HepG2 (cell line): ENCODE results near the gene SFXN5. TPM values are rescaled to one million over a fixed set of nuclear protein-coding genes. Genes with fewer than 3 reads are reported as not detected.

ENCODE experiments used
- ATAC-seq: fragments of 200-7000 bp; cut with Tn5 transposase; 3 replicates; pipeline ENCODE4 v1.9.1; 2020; ENCODE audit warnings: mild to moderate bottlenecking, moderate library complexity
- BruUV-seq: library from RNA; stranded (reverse); fragments of 400-500 nt; replicated peaks from 2 replicates; lab custom pipeline; 2021; lab: Mats Ljungman, UMichigan
- CTCF ChIA-PET: fragments of 300-600 bp; formaldehyde crosslinking; extraction: SDS; loops from one replicate; lab custom pipeline; 2021; ENCODE audit warnings: low total read pairs, inconsistent platforms, low intra/inter-chr PET ratio; lab: Yijun Ruan, JAX
- POLR2A ChIA-PET: fragments of 350-600 bp; sonication (Branson Sonifier 250); formaldehyde crosslinking; loops from one replicate; lab custom pipeline; 2020; ENCODE audit warnings: antibody characterized with exemption, inconsistent platforms; lab: Yijun Ruan, JAX
- DNase-seq: peaks from one replicate; pipeline ENCODE4 v3.0.0-alpha.2; 2015; ENCODE audit warnings: low spot score
- FAIRE-seq: peaks from 3 replicates; lab custom pipeline; 2011; peaks lifted over from hg19 to GRCh38; lab: Jason Lieb, UNC
- H2AFZ ChIP-seq: one replicate; pipeline ENCODE4 v1.6.1; 2011; ENCODE audit warnings: low read length, inconsistent platforms
- H3K27ac ChIP-seq: fragments of 300-600 bp; 3 replicates; pipeline ENCODE4 v1.8.0; 2011; ENCODE audit warnings: mixed run types, mild to moderate bottlenecking, mixed read lengths, low read length, inconsistent platforms; ENCODE audit not compliant: insufficient read depth; ENCODE audit errors: extremely low read length
- H3K27me3 ChIP-seq, 2 experiments: fragments of 200-600 bp in 1 of 2; 2 replicates in 1 of 2; 3 replicates in 1 of 2; pipeline versions ENCODE4 v1.6.0 to v1.8.0; 2011; ENCODE audit warnings: low read length in 2 of 2, mild to moderate bottlenecking in 2 of 2, moderate library complexity in 2 of 2, inconsistent platforms in 1 of 2; ENCODE audit not compliant: insufficient read depth in 2 of 2, control insufficient read depth in 1 of 2
- H3K36me3 ChIP-seq, 2 experiments: fragments of 200-600 bp in 1 of 2; replicated peaks in 1 of 2; 2 replicates in 1 of 2; 3 replicates in 1 of 2; pipeline versions ENCODE4 v1.5.1 to v1.8.0; 2011; ENCODE audit warnings: low read length in 2 of 2, inconsistent platforms in 1 of 2; ENCODE audit not compliant: insufficient read depth in 2 of 2, control insufficient read depth in 1 of 2
- H3K4me1 ChIP-seq: 2 replicates; pipeline ENCODE4 v1.5.1; 2012; ENCODE audit warnings: low read length, inconsistent platforms; ENCODE audit not compliant: insufficient read depth
- H3K4me2 ChIP-seq: 2 replicates; pipeline ENCODE4 v1.6.0; 2011; ENCODE audit warnings: low read depth, low read length, inconsistent platforms
- H3K4me3 ChIP-seq, 3 experiments: fragments of 200-600 bp in 1 of 3; sonication (generic), shearing (Covaris generic) in 1 of 3; replicated peaks in 1 of 3; 2 replicates each; pipeline ENCODE4 v1.5.1; 2011 to 2016; ENCODE audit warnings: low read length in 3 of 3, inconsistent platforms in 2 of 3, low read depth in 2 of 3, mild to moderate bottlenecking in 2 of 3, control low read depth in 1 of 3, mixed read lengths in 1 of 3; ENCODE audit not compliant: insufficient read depth in 1 of 3
- H3K79me2 ChIP-seq: one replicate; pipeline ENCODE4 v1.6.1; 2011; ENCODE audit warnings: low read length, inconsistent platforms; ENCODE audit not compliant: insufficient read depth
- H3K9ac ChIP-seq: 2 replicates; pipeline ENCODE4 v1.6.0; 2011; ENCODE audit warnings: mild to moderate bottlenecking, low read depth, low read length, inconsistent platforms; ENCODE audit not compliant: insufficient read depth
- H3K9me3 ChIP-seq: 2 replicates; pipeline ENCODE4 v1.5.1; 2012; ENCODE audit warnings: mild to moderate bottlenecking, low read length
- H4K20me1 ChIP-seq: 2 replicates; pipeline ENCODE4 v1.6.0; 2011; ENCODE audit warnings: inconsistent platforms, mild to moderate bottlenecking, low read length, moderate library complexity; ENCODE audit not compliant: insufficient read depth
- KDM4B ChIP-seq: sonication (generic); formaldehyde crosslinking; IDR thresholded peaks from 2 replicates; pipeline ENCODE4 v1.4.0; 2020; ENCODE audit warnings: missing genetic modification reagents
- NAIF1 ChIP-seq: sonication (generic); formaldehyde crosslinking; IDR thresholded peaks from 2 replicates; pipeline ENCODE4 v1.5.0; 2020; ENCODE audit warnings: mild to moderate bottlenecking, missing genetic modification reagents, borderline replicate concordance
- TEAD3 ChIP-seq: optimal IDR thresholded peaks from 2 replicates; pipeline ENCODE3; 2016; ENCODE audit warnings: borderline replicate concordance
- ZBTB38 ChIP-seq: sonication (generic); formaldehyde crosslinking; IDR thresholded peaks from 2 replicates; pipeline ENCODE4 v1.5.1; 2020; ENCODE audit warnings: mild to moderate bottlenecking, missing genetic modification reagents
- ZBTB43 ChIP-seq: sonication (generic); formaldehyde crosslinking; conservative IDR thresholded peaks from 2 replicates; pipeline ENCODE4 v1.4.0; 2020; ENCODE audit warnings: missing genetic modification reagents
- ZMYM4 ChIP-seq: sonication (generic); formaldehyde crosslinking; IDR thresholded peaks from 2 replicates; pipeline ENCODE4 v1.8.1; 2023; ENCODE audit warnings: mild to moderate bottlenecking, missing genetic modification reagents
- ZNF18 ChIP-seq: sonication (generic); formaldehyde crosslinking; IDR thresholded peaks from 2 replicates; pipeline ENCODE4 v1.8.0; 2022; ENCODE audit warnings: mild to moderate bottlenecking, missing genetic modification reagents; ENCODE audit not compliant: insufficient replicate concordance
- ZNF75D ChIP-seq: sonication (generic); formaldehyde crosslinking; IDR thresholded peaks from 2 replicates; pipeline ENCODE4 v1.8.1; 2023; ENCODE audit warnings: missing genetic modification reagents, mild to moderate bottlenecking, borderline replicate concordance
- ZNF850 ChIP-seq: sonication (generic); formaldehyde crosslinking; conservative IDR thresholded peaks from 2 replicates; pipeline ENCODE4 v1.9.0; 2021; ENCODE audit warnings: mild to moderate bottlenecking, missing genetic modification reagents
- ZSCAN21 ChIP-seq: sonication (generic); formaldehyde crosslinking; IDR thresholded peaks from 2 replicates; pipeline ENCODE4 v1.8.0; 2022; ENCODE audit warnings: mild to moderate bottlenecking, missing genetic modification reagents, moderate library complexity, borderline replicate concordance
- WGBS: methylation state at CpG from one replicate; pipeline ENCODE4 v1.1.6; 2017; ENCODE audit warnings: low lambda C conversion rate; 5-methylcytosine and 5-hydroxymethylcytosine counted together
- in situ Hi-C: cut with HindIII; loops from 2 replicates; pipeline ENCODE4 v1.10.0; 2017; ENCODE audit warnings: low pct_unique_long_range_greater_than_20kb; ENCODE audit not compliant: extremely low pct_ligation_motif_present
- intact Hi-C: fragments of 100-400 bp; cut with micrococcal nuclease; formaldehyde crosslinking; loops from one replicate; pipeline ENCODE4 v1.10.0; 2022; ENCODE audit not compliant: unreplicated experiment
- polyA plus RNA-seq, 8 experiments: library from polyadenylated mRNA; depleted of rRNA in 3 of 8; stranded (reverse) in 7 of 8; unstranded in 1 of 8; fragments of >200 nt; fragmentation: Illumina TruSeq in 4 of 8; extraction: Trizol in 4 of 8; gene quantifications; 2 replicates each; pipeline versions ENCODE4 v1.2.1 to v1.2.3, GENCODE V29; 2011 to 2016; ENCODE audit warnings: low read depth in 4 of 8, missing spikeins in 1 of 8, mixed read lengths in 1 of 8; ENCODE audit not compliant: insufficient read depth in 1 of 8
- total RNA-seq, 5 experiments: library from RNA; depleted of rRNA; stranded (reverse); fragments of >200 nt; fragmentation: Illumina TruSeq; extraction: Trizol; gene quantifications; 2 replicates each; pipeline ENCODE4 v1.2.3, GENCODE V29; 2016; ENCODE audit warnings: low read depth in 1 of 5
- TF ChIP-seq, protein P1 (sequence below): sonication (generic); formaldehyde crosslinking; IDR thresholded peaks from 2 replicates; pipeline ENCODE4 v1.4.0; 2020; ENCODE audit warnings: missing genetic modification reagents, borderline replicate concordance
- TF ChIP-seq, protein P2 (sequence below): sonication (generic); formaldehyde crosslinking; IDR thresholded peaks from 2 replicates; pipeline ENCODE4 v1.4.0; 2020; ENCODE audit warnings: missing genetic modification reagents

Gene SFXN5
- total and polyA plus RNA-seq, 2 of the 13 experiments (the other 11 are each of a cell fraction or from before 2014, with no cell fraction given) = 34.9 to 37.4 TPM

DNA sequence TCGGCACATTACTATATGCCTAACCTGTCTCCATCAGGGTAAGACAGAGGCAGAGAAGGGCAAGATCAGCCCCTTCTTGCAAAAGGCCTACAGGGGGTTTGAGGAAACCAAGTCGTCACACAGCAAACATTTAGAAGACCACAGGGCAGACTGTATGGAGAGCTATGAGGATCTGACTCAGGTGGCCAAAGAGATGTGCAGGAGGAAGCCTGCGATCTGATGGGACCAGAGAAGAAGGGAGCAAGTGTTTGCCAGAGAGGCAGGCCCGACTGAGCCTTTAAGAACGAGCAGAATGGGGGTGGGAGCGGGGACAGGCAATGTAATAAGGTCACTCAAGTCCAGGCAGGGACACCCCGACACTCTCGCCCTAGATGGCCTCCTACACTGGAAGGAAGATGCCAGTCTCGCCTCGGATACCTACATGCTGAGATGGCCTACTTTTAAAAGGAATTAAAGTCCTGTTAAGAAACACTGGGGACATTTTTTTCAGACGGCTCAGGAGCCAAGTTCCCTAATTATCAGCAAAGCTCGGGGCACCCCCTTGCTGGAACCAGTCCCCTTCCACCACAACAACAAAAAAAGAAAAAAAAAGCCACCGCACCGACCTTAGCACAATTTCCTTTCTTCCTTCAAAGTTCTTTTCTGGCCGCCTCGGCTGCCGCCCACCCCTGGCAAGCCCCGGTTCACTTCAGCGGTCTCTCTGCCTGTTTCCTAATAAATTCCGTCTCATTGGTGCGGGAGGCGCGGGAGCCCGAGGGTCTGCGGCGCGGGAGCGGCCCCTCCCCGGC is 1.5 kb downstream of the SFXN5 start:
- in situ Hi-C loops (loop anchor here (5.0 kb wide), 1 partner anchor 78 kb away; no protein-coding TSS in a partner anchor), intact Hi-C loops (loop anchor here (2.0 kb wide), 1 partner anchor 69 kb away; no protein-coding TSS in a partner anchor)
- ChIA-PET POLR2A (interaction anchor here (1.0 to 1.9 kb wide), 4 partner anchors 48 to 76 kb away, joined by 3 to 11 read pairs (median 6); no protein-coding TSS in a partner anchor), CTCF (no interaction called here)
- peak overlapping the region; percentile 99 for H3K4me2 ChIP-seq
- H3K4me3 ChIP-seq = peak overlapping the region; percentile 81 to 98 (median 95)
- DNase-seq = peak; percentile 30
- ATAC-seq = no peak
- no peak overlapping the region for H2AFZ ChIP-seq
- no peaks in the 10 kb centered on the region; a peak in 1 of 5 replicates for H3K27me3 ChIP-seq
- FAIRE-seq = no peak
- H3K9ac ChIP-seq = peak overlapping the region; percentile 93
- H3K4me1 ChIP-seq = peaks cover 68% of the 10 kb centered on the region
- WGBS = 2% methylated on average over 29 of the region's 29 CpGs
- H3K36me3 ChIP-seq = peaks cover 0 to under 1% of the 10 kb centered on the region in 2 experiments; a peak in 2 of 5 replicates
- H4K20me1 ChIP-seq = peaks cover 9% of the 10 kb centered on the region
- BruUV-seq = TSS peak; percentile 44
- no peaks in the 10 kb centered on the region for H3K9me3 ChIP-seq
- peaks cover 57% of the 10 kb centered on the region for H3K79me2 ChIP-seq
- peak overlapping the region; percentile 89 for H3K27ac ChIP-seq
- TF ChIP-seq NAIF1 (CRISPR knock-in tag) = peak; percentile 57; the same call in 1 of the 2 replicates
- TF ChIP-seq ZBTB38 (CRISPR knock-in tag) = 0 out of 2 replicates have a peak, but pooled peaks have one; percentile 34
- TF ChIP-seq ZNF850 (CRISPR knock-in tag) = 0 out of 2 replicates have a peak, but pooled peaks have one; percentile 4
- 0 out of 2 replicates have a peak, but pooled peaks have one; percentile 11 for TF ChIP-seq ZMYM4 (CRISPR knock-in tag)
- TF ChIP-seq, protein P1, sequence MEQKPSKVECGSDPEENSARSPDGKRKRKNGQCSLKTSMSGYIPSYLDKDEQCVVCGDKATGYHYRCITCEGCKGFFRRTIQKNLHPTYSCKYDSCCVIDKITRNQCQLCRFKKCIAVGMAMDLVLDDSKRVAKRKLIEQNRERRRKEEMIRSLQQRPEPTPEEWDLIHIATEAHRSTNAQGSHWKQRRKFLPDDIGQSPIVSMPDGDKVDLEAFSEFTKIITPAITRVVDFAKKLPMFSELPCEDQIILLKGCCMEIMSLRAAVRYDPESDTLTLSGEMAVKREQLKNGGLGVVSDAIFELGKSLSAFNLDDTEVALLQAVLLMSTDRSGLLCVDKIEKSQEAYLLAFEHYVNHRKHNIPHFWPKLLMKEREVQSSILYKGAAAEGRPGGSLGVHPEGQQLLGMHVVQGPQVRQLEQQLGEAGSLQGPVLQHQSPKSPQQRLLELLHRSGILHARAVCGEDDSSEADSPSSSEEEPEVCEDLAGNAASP = 0 out of 2 replicates have a peak, but pooled peaks have one; percentile 27
- TF ChIP-seq TEAD3 (CRISPR knock-in tag) = peak; percentile 19
- TF ChIP-seq ZBTB43 (CRISPR knock-in tag) = no peak
- TF ChIP-seq ZNF75D (CRISPR knock-in tag) = 0 out of 2 replicates have a peak, but pooled peaks have one; percentile 60
- TF ChIP-seq, protein P2, sequence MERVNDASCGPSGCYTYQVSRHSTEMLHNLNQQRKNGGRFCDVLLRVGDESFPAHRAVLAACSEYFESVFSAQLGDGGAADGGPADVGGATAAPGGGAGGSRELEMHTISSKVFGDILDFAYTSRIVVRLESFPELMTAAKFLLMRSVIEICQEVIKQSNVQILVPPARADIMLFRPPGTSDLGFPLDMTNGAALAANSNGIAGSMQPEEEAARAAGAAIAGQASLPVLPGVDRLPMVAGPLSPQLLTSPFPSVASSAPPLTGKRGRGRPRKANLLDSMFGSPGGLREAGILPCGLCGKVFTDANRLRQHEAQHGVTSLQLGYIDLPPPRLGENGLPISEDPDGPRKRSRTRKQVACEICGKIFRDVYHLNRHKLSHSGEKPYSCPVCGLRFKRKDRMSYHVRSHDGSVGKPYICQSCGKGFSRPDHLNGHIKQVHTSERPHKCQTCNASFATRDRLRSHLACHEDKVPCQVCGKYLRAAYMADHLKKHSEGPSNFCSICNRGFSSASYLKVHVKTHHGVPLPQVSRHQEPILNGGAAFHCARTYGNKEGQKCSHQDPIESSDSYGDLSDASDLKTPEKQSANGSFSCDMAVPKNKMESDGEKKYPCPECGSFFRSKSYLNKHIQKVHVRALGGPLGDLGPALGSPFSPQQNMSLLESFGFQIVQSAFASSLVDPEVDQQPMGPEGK (CRISPR knock-in tag) = 0 out of 2 replicates have a peak, but pooled peaks have one; percentile 7
- 0 out of 2 replicates have a peak, but pooled peaks have one; percentile 46 for TF ChIP-seq ZSCAN21 (CRISPR knock-in tag)
- peak; percentile 1 for TF ChIP-seq ZNF18 (CRISPR knock-in tag)
- 0 out of 2 replicates have a peak, but pooled peaks have one; percentile 3 for TF ChIP-seq KDM4B (CRISPR knock-in tag)
